Right lung (tissue), 5 donors: ENCODE data around the gene ATXN7. TPM values are rescaled to one million over a fixed set of nuclear protein-coding genes. Genes with fewer than 3 reads are reported as not detected.

Experiments used
- DNase-seq, 2 donors: peaks; one replicate each; pipeline ENCODE4 v3.0.0-alpha.2; 2013
- polyA plus RNA-seq, 5 donors: library from polyadenylated mRNA; unstranded; fragments of 120-200 nt; gene quantifications; one replicate each; pipeline versions ENCODE4 v1.2.1 to v1.2.3, GENCODE V29; 2013; ENCODE audit warnings: inconsistent platforms in 1 of 5, low replicate concordance in 1 of 5; ENCODE audit not compliant: insufficient read length in 5 of 5, insufficient read depth in 1 of 5

ATXN7 gene
- polyA plus RNA-seq, 5 donors: 16.4 to 27.5 (median 26.1) TPM

DNA sequence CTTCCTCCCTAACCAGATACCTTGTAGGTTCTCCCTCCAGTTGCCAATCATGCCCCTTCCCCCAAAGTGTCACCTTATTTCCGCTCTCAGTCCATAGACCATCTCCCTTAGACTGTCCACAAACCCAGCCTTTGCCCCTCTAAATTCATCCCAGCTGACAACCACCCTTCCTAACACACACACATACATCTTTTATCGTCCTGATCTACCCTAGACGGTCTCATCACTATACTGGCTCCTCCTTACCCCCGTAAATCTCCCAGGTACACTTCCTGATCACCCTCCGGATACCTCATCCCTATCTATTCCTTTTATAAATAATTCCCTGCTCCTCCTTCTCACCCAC, 890 bp upstream of the ATXN7 start:
- no peak for DNase-seq

DNA sequence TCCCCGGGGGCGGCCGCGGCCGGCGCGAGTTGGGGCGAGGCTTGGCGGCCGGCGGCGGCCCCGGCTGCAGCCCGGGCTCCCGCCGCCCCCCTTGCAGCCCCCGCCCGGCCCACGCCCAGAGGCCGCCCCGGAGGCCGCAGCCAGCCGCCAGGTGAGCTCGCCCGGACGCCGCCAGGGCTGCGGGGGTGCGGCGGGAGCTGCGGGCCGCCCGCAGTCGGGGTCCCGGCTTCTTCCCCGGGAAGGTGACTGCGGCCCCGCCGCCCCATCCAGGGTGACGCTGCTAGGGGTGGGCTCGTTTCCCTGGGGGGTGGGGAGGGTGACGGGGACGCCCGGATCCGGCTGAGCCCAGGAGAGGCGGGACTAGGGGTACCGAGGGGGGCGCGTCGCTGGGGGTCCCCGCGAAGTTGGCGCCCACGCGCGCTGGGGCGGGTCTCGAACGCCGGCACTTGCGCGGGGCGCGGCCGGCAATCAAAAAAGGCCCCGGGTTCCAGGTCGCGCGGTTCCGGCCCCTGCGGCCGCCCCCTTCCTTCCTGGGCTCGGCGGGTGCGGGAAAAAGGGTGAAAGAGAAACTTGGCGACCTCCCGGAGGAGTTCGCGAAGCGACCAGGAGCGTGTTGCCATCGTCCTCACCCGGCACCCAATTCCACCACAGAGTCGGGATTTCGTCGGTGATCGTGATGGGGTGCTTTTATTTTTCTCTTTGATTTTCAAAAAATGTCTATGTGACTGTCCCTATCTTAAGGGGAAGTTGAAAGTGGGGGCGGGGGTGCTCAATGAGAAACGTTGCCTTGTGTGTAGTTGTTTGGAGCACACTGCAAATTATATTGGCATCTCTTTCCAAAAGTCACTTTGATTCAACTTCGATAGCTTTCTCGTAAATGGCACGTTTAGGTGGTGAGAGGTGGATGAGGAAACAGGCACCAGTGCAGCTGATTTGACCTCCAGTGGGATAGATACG, 619 bp downstream of the ATXN7 start:
- DNase-seq: peak; percentile 40 to 49

DNA sequence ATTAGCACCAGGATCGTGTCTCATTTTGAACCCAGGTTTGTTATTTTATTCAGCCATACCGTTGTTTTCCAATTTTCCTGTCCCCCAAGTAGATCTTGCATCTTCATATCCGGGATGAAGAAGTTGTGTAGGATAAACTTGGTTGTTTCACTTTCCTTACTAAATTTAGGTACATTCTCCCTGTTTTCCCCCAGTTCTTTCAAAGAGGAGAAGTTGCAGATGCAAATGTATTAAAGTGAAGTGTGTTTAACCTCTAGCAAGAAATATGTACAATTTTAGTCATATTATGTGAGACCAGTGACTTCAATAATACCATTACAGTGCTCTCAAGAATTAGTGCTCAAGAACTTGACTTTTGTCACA, 1.3 kb downstream of the ATXN7 start:
- DNase-seq: peak in 1 of 2 donors; percentile 10

DNA sequence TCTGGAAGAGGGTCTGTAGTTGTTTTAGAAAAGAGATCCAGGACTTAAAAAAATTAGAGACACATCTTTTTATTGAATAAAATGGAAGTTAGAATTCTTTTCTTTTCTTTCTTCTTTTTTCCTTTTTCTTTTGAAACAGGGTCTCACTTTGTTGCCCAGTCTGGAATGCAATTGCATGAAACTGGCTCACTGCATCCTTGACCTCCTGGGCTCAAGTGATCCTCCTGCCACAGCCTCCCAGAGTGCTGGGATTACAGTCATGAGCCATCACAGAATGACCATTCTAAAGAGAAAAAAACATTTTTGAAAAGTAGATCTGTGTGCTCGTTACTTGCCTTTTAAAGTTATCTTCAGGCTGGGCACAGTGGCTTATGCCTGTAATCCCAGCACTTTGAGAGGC, 3.6 kb downstream of the ATXN7 start:
- DNase-seq: no peak

DNA sequence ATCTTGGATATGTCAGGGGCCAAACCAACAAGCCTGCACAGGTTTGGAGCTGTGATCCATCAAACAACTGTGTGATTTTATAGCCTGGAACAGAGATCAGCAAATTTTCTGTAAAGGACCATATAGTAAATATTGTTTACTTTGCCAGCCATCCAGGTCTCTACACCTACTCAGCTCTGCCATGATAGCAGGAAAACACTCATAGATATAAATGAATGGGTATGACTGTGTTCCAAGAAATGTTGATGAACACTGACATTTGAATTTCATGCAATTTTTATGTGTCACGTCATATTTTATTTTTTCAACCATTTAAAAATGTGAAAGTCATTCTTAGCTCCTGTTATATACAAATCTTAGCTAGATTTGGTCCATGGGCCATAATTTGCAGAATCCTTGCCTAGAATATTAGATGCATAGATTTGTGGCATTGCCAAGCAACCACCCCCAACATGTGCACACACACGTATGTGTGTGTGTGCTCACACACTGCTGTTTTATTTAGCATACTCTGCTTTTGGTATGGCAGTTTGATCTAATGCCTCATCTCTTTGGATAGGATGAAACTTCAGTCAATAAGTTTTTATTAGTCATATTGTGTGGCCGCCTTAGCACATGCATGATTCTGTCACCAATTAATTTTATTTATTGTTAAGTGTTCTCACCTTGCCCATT, 6.4 kb downstream of the ATXN7 start:
- no peak for DNase-seq

DNA sequence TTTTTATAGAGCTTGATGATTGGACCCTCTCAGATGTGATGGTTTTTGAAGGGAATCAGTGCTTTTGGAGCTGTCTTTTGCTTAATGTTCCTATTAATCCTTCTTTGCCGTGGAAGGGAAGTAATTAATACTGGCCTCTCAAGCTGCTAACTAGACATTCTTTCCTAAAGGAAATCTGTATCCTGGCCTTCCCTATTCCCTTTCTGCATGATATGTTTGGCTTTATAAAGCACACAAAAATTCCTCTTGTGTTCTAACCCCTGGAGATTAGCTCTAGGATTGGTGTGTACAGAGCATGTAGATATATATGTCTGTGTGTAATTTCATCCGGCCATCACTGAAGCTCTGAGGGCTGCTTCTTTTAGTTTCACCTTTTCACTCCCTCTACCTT, 6.9 kb downstream of the ATXN7 start:
- no peak for DNase-seq

DNA sequence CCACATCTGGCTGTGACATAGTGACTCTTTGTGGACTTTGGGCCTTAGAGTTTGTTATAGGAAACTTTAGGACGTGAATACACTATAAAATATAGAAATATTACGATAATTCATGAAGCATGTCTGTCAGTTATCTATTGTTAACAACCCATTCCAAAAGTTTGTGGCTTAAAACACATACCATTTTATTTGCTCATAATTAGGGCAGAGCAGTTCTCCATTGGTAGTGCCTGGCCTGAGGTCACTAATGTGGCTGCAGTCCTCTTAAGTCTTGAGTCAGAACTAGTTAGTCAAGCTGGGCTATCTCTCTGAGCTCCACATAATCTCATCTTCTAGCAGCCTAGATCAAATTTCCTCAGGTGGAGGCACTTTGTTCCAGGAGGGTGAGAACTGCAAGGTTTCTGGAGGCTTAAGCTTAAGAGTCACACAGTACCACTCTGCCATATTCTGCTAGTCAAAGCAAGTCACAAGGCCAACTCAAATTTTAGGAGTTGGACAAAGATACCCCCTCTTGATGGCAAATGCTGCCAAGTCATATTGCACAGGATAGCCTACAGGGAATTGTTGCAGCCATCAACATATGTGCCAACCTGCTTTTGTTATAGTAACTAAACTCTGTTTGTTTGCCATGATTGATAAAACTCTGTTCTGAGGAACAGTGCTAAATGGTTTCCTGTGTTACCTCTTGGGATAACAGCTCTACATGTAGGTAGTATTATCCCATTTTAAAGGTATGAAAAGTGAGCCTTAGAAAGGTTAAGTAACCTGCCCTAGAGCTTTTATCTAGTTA, 8.7 kb downstream of the ATXN7 start:
- no peak for DNase-seq

DNA sequence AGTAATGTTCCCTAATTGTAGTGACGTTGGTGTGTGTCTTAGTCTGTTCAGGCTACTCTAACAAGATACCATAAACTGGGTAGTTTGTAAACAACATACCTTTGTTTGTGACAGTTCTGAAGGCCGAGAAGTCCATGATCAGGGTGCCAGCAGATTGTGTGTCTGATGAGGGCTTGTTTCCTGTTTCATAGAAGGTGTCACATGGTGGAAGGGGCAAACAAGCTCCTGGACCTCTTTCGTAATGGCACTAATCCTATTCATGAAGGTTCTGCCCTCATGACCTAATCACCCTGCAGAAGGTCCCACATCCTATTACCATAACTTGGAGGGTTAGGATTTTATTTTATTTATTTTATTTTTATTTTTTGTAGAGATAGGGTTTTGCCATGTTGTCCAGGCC, 11.1 kb downstream of the ATXN7 start:
- no peak for DNase-seq

DNA sequence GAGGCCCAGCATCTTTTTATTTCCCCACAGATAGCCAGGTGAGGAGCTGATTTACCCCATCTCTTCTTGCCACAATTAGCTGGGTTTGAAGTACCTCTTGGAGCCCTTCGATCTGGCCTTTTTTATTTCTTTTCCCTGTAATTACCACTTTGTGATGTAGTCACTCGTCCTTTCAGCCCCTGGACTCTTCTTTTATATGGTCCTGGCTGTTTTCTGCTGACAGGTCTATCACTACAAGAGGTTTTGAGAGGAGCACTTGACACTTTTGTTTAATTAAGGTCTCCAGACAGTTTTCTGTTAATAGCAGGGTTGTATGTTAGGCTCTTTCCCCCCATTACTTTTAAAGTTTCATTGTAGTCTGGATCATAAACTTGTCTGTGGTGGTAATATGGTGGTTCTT, 11.8 kb downstream of the ATXN7 start:
- no peak for DNase-seq

DNA sequence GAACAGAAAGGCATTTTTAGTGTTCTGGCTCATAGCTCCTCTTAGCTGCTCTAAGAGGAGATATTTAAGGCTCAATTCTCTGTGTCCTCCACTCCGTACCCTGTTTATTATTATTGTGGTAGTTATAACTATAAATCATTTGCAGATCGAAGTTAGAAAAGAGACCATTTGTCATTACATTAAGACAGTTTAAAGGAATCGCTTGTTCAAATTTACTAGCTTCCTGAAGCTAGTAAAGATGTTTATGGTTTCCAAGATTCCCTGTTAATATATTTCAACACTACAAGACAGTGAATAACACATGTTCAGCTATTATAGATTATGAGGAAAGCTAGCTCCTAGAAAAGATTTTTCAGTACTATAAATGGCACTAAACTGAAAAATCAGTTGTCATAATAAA, 12.6 kb downstream of the ATXN7 start:
- DNase-seq: no peak

DNA sequence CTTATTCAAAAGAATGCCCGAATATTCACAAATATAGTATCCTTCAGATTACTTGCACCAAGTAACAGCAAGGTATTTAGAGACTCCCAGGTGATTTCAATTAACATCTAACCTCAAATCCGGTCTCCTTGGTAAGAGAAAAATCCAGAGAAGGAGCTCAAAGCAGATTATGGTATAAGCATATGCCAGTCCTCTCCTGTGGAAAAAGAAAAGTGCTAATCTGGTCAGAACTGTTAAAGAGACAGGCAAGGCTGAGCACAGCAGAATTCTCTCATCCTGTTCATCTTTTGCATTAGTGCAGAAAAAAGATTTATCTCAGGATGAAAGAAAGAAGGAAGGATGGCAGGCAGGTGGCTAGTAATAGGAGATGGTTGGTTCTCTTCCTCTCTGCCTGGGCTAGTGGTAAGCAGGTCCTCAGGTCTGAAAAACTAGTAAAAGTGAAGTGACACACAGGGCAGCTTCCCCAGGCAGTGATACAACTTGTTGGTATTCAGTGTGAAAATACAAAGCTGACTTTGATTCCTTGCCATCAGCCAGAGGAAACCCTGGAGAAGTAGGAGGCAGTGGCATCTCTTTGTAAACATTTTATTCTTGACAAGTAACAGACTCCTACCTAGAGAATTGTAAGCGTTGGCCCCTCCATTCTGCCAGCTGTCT, 14.2 kb downstream of the ATXN7 start:
- DNase-seq: no peak

DNA sequence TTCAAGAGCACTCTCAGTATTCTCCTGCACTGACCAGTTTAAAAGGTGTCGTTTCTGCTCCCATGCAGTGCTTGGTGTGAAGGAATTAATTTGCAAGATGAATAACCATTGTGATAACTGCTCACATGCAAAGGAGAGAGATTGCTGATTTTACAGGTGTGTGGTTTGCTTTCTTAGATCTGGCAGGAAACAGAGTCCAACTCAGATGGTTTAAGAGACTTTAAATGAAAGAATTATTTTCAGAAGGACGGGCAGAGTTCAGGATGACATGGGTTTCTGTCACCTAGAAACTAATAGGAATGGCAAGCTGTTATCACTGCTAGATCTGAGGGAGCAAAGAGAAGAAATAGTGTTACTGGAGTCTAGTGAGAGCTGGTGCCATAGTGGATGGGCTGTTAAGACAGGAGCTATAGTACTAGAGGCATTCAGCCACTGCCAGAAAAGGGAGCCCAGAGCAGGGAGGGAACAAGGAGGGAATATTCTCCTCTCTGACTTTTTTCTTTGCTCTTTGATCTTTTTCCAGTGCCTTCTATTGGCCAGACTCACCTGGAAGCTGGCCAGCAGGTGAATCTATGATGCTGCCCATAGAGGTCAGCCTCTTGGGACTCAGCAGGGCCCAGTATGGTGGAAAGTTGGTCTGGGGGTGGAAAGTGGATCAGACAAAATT, 14.9 kb downstream of the ATXN7 start:
- DNase-seq: no peak

DNA sequence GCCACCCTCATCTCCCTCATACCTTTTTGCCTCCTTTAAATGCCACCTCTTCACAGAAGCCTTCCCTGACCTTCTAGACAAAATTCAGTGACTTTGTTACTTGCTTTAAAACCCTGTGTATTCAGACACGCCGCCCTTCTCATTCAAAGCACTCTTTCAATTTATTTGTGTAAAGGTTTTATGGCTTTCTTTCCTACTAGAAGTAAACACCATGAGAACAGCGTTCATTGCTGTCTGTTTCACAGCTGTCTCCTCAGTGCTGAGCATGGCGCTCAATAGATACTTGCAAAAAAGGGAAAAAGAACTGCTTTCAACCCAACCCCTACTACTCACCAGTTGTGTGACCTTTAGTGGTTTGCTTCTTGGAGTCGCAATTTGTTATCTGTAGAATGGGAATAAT, 17.0 kb downstream of the ATXN7 start:
- no peak for DNase-seq

DNA sequence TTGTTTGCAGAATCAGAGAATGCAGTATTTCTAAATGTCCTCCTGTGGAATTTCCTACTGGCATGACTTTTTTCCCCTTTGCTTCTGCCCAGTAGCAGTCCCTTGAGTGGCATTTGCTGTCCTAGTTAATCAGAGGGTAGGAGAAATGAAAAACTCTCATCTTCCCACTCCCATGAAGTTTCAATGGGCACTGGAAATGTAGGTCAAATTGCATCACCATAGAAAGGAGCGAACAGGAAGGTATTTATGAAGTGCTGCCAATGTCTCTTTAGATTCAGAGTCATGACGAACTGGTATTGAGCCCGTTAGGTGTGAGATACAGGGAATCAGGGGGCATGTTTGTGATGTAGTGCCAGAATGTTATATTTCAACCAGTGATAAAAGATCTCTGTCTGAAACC, 23.2 kb downstream of the ATXN7 start:
- DNase-seq: no peak

DNA sequence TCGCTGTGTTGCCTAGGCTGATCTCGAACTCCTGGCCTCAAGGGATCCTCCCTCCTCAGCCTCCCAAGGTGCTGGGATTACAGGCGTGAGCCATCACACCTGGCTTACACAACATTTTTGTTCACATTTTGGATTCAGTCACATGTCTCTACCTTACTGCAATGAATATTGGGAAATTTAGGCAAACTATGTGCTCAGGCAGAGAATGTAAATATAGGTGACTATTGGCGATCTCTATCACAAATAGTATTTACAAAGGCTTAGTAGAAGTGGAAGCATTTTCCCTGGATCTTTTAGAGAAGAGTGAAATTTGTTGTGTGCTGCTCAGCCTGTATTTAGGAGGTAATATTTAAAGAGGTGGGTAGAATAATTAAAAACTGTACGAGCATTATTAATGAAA, 27.9 kb downstream of the ATXN7 start:
- DNase-seq: no peak

DNA sequence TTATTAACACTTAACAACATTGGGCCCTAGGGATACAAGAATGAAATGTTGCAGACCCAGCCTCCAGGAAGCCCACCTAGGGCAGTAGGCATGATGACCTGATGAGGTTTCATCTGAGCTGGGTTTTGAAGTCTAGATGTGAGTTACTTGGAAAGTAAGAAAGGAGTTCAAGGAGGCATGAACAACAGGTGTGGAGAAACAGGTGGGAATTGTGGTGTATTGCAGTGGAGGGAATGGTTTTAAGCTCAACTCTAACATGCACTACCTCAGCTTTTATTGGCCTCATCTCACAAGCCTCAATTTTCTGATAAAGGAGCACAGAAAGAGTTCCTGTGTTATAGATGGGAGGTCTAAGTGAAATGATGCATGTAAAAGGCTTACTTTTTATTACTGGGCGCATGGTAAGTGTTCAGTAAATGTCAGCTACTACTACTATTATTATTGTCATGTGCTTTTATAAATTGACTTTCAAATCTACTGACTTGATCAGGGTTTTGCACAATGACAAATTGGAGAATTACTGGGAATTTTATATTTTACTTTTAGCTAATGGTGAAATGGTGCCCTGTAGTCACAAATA, 29.2 kb downstream of the ATXN7 start:
- DNase-seq: no peak

DNA sequence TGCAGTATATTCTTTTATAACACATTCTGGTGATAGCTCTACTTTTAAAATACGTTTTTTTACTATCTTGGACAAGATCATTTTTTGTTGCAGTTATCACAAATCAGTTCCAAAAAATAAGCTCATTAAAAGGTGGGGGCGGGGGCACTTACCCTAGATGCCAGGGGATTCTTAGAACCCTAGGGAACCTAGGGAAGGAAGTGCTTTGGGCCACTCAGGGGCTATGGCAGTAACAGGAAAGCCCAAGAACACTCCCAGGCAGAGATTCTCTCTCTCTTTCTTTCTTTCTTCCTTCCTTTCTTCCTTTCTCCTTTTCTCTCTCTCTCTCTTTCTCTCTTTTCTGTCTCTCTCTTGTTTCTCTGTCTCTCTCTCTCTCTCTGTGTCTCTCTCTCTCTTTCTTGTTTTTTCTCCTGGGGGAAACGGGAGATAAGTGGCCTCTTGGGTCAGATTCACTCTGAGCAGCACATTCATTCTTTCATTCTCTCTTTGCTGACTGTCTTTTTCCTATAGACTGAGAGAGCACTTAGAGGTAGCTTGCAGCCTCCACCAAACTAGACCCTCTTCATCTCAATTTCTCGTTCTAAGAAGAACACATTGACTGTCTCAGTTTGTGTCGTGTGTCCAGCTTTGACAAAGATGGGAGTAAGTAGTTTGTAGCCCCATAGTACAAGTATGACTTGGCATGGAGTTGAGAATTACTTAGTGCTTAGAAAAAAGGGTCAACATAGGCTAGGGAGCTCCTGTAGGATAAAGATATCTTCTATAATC, 31.9 kb downstream of the ATXN7 start:
- DNase-seq: no peak

DNA sequence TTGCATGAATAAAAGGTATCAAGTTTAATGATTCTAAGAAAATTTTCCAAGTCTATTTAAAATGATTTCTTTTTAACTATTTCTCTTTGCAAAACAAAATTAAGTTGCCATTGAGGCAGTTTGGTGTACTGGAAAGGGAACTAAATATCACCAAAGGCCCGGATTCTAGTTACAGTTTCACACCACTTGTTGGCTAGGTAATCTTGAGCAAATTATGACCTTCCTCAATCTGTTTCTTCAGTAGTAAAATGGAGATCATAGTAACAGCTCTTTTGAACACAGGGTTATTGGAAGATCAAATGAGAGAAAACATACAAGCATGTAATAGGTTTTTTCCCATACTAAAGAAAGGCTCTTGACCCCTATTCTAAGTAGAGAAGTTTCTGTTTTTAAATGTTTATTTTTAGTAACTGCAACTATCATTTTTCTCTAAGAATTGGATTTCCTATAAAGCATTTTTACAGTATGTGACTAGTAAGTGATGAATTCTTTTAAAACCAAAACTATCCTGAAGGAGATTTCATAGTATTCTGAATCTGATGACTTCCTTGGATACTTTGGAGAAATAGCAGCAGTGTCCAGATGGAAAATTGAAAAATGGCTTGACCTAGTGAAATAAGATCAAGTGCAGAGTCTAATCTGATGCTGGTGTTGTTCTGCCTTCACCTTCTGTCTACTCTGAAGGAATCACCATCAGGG, 32.8 kb downstream of the ATXN7 start:
- DNase-seq: no peak

DNA sequence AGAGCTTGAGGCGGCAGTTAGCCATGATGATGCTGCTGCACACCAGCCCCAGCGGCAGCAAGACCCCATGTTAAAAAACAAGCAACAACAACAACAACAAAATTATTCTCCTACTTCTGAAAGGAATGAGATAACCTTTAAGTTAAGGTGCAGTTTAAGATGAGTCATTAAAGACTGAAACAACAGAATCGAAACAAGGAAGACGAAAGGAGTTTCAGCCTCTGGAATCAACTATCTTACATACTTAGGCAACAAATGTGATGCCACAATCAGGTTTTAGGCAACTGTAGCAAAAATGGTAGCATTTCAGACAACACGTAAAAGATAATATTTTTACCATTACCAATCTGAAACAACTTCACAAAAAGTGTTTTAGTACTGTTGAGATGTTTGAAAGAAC, 36.3 kb downstream of the ATXN7 start:
- no peak for DNase-seq

DNA sequence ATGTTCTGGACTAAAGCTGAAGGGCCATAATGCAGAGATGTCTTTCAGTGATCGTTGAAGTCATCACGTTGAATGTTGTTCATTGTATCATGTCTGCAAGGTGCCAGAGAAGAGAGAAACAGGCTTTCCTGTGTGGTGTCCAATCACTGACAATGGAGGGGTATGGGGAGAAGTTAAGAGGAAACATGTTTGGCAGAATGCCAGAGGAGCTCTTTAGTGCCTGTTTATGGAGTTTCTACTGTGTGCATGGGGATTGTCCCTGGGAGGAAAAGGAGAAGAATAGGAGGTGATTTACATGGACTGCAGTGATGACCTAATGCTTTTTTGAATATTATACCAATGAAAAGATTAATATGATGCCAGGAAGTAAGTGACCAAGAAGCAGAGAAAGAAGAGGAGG, 36.8 kb downstream of the ATXN7 start:
- no peak for DNase-seq
